SU-DHL-6 (cell line): Measurements from ENCODE around the gene RCC1.
"Not testable (repeated sequence)": the region's sequence is repeated elsewhere in the genome, so short reads cannot be mapped to it uniquely, and the experiment has no call there.

Source experiments
- H2AFZ ChIP-seq: fragments of 200-600 bp; sonication (generic); 2 replicates; pipeline ENCODE4 v1.6.1; 2014; ENCODE audit warnings: low read depth, mild to moderate bottlenecking, moderate library complexity, mixed read lengths, antibody characterized with exemption, low read length; ENCODE audit not compliant: severe bottlenecking
- H3F3A ChIP-seq: fragments of 200-600 bp; shearing (Covaris generic); 2 replicates; pipeline ENCODE4 v1.6.0; 2016; ENCODE audit warnings: antibody characterized with exemption, mild to moderate bottlenecking; ENCODE audit not compliant: insufficient read depth
- H3K27ac ChIP-seq: fragments of 200-600 bp; sonication (generic); 2 replicates; pipeline ENCODE4 v1.5.1; 2016; ENCODE audit warnings: low read depth, mild to moderate bottlenecking, low read length, moderate library complexity, mixed read lengths
- H3K27me3 ChIP-seq: fragments of 200-600 bp; sonication (generic), shearing (Covaris generic); 2 replicates; pipeline ENCODE4 v1.6.0; 2014; ENCODE audit warnings: mild to moderate bottlenecking, low read length
- H3K36me3 ChIP-seq: fragments of 200-600 bp; sonication (generic); 2 replicates; pipeline ENCODE4 v1.6.1; 2014; ENCODE audit warnings: mild to moderate bottlenecking, low read length, mixed read lengths
- H3K4me2 ChIP-seq: fragments of 300-600, 200-600 bp; shearing (Covaris generic), sonication (generic); 2 replicates; pipeline ENCODE4 v1.6.0; 2014; ENCODE audit warnings: low read length, low read depth, mild to moderate bottlenecking; ENCODE audit not compliant: poor library complexity, severe bottlenecking
- H3K4me3 ChIP-seq: fragments of 200-600 bp; sonication (generic); 2 replicates; pipeline ENCODE4 v1.5.1; 2014; ENCODE audit warnings: antibody characterized with exemption, low read length, mild to moderate bottlenecking, mixed read lengths; ENCODE audit not compliant: insufficient read depth, poor library complexity, severe bottlenecking
- H3K79me2 ChIP-seq: fragments of 200-600 bp; sonication (generic); 2 replicates; pipeline ENCODE4 v1.6.1; 2014; ENCODE audit warnings: mild to moderate bottlenecking, low read length, moderate library complexity; ENCODE audit not compliant: insufficient read depth
- H3K9ac ChIP-seq: fragments of 200-600 bp; sonication (generic); 2 replicates; pipeline ENCODE4 v1.7.0; 2014; ENCODE audit warnings: mild to moderate bottlenecking, low read length
- H3K9me2 ChIP-seq: fragments of 200-600 bp; sonication (generic); replicated peaks from 2 replicates; pipeline ENCODE4 v1.6.1; 2014; ENCODE audit warnings: low read length; ENCODE audit not compliant: insufficient read depth
- H3K9me3 ChIP-seq: fragments of 200-600 bp; sonication (generic); 2 replicates; pipeline ENCODE4 v1.6.1; 2014; ENCODE audit warnings: low read length, mixed read lengths; ENCODE audit not compliant: insufficient read depth
- H4K20me1 ChIP-seq: fragments of 200-600 bp; sonication (generic); 2 replicates; pipeline ENCODE4 v1.6.1; 2014; ENCODE audit warnings: low read depth, mild to moderate bottlenecking, antibody characterized with exemption, low read length, moderate library complexity, mixed read lengths
- CTCF ChIP-seq: fragments of 200-600 bp; sonication (generic); IDR thresholded peaks from one replicate; pipeline ENCODE4 v1.5.1; 2017; ENCODE audit warnings: antibody characterized with exemption, mild to moderate bottlenecking, low read length, moderate library complexity; ENCODE audit not compliant: insufficient read depth, poor library complexity, severe bottlenecking
- EZH2phosphoT487 ChIP-seq: fragments of 200-600 bp; sonication (generic), shearing (Covaris generic); conservative IDR thresholded peaks from 2 replicates; pipeline ENCODE4 v1.6.1; 2018; ENCODE audit warnings: mild to moderate bottlenecking, antibody characterized with exemption, low read length, moderate library complexity, mixed read lengths

The RCC1 gene

GRCh38 chr1:28521502-28522164 is 15.8 kb downstream of the RCC1 start:
- H3K27ac ChIP-seq = no peak overlapping the region
- no peak overlapping the region for H3K4me2 ChIP-seq
- H3K9me3 ChIP-seq = no peaks in the 10 kb centered on the region
- no peak for TF ChIP-seq CTCF
- TF ChIP-seq EZH2phosphoT487 = no peak
- no peak overlapping the region for H3K9ac ChIP-seq
- H3F3A ChIP-seq = peaks cover 16% of the 10 kb centered on the region
- H3K9me2 ChIP-seq = no peaks in the 10 kb centered on the region
- no peak overlapping the region for H2AFZ ChIP-seq
- no peak overlapping the region for H3K4me3 ChIP-seq
- H3K36me3 ChIP-seq = no peaks in the 10 kb centered on the region
- no peaks in the 10 kb centered on the region for H3K27me3 ChIP-seq
- H3K79me2 ChIP-seq = peaks cover 78% of the 10 kb centered on the region
- no peaks in the 10 kb centered on the region for H4K20me1 ChIP-seq

- H3K9me2 ChIP-seq, H3F3A ChIP-seq, H3K9ac ChIP-seq, H3K4me3 ChIP-seq, H3K27me3 ChIP-seq, H3K36me3 ChIP-seq, H2AFZ ChIP-seq, H3K4me2 ChIP-seq, H3K27ac ChIP-seq, H3K9me3 ChIP-seq, H4K20me1 ChIP-seq: not testable (repeated sequence)
- H3K79me2 ChIP-seq = peaks cover 87% of the 10 kb centered on the region
These were observed 16.7 kb downstream of the RCC1 start for GRCh38 chr1:28522537-28522936.

- not testable (repeated sequence) for H3K36me3 ChIP-seq, H3K9me3 ChIP-seq, H3K4me2 ChIP-seq, H3K4me3 ChIP-seq, H4K20me1 ChIP-seq, H3K27me3 ChIP-seq, H3F3A ChIP-seq, H3K9ac ChIP-seq, H3K9me2 ChIP-seq, H2AFZ ChIP-seq, H3K27ac ChIP-seq
- peaks cover 88% of the 10 kb centered on the region for H3K79me2 ChIP-seq
These were observed 19.3 kb downstream of the RCC1 start for GRCh38 chr1:28525002-28525642.

GRCh38 chr1:28526886-28527285 is 21.0 kb downstream of the RCC1 start:
- H2AFZ ChIP-seq = no peak overlapping the region
- H3K9me2 ChIP-seq = no peaks in the 10 kb centered on the region
- no peak overlapping the region for H3K4me2 ChIP-seq
- 0 out of 2 replicates have a peak, but pooled peaks cover 5% of the 10 kb centered on the region for H3K36me3 ChIP-seq
- no peaks in the 10 kb centered on the region for H4K20me1 ChIP-seq
- H3F3A ChIP-seq = no peaks in the 10 kb centered on the region
- H3K27me3 ChIP-seq = no peaks in the 10 kb centered on the region
- no peak overlapping the region for H3K9ac ChIP-seq
- H3K27ac ChIP-seq = no peak overlapping the region
- no peak overlapping the region for H3K4me3 ChIP-seq
- TF ChIP-seq CTCF = no peak
- TF ChIP-seq EZH2phosphoT487 = no peak
- H3K79me2 ChIP-seq = peaks cover 71% of the 10 kb centered on the region
- no peaks in the 10 kb centered on the region for H3K9me3 ChIP-seq
